SK-N-SH treated with all-trans-retinoic acid at 6 μM for 48 hours (cell line): Measurements from ENCODE around the gene TBCK.
"Not testable (repeated sequence)": the region's sequence is repeated elsewhere in the genome, so short reads cannot be mapped to it uniquely, and the experiment has no call there.

Experiments used
- ATAC-seq: fragments of 200-7000 bp; cut with Tn5 transposase; 3 replicates; pipeline ENCODE4 v1.9.1; 2020; ENCODE audit warnings: mild to moderate bottlenecking, moderate library complexity
- ARNTL ChIP-seq: fragments of 450-650 bp; formaldehyde crosslinking; IDR thresholded peaks from 2 replicates; pipeline ENCODE4 v1.5.0; 2020; ENCODE audit warnings: low read depth, mild to moderate bottlenecking, moderate library complexity, borderline replicate concordance
- CREB5 ChIP-seq: fragments of 250-450 bp; sonication (Bioruptor Pico); IDR thresholded peaks from 2 replicates; pipeline ENCODE4 v1.5.1; 2020; ENCODE audit warnings: low read depth, mild to moderate bottlenecking, moderate library complexity
- CSDC2 ChIP-seq: fragments of 250-450 bp; sonication (Bioruptor Pico); IDR thresholded peaks from 2 replicates; pipeline ENCODE4 v1.5.0; 2020; ENCODE audit warnings: mild to moderate bottlenecking, moderate library complexity
- CSRNP3 ChIP-seq: fragments of 250-450 bp; sonication (Bioruptor Pico); IDR thresholded peaks from 2 replicates; pipeline ENCODE4 v1.5.1; 2021; ENCODE audit warnings: mild to moderate bottlenecking, moderate library complexity
- ESRRG ChIP-seq: fragments of 250-450 bp; sonication (Bioruptor Pico); IDR thresholded peaks from 2 replicates; pipeline ENCODE4 v1.6.1; 2021; ENCODE audit warnings: mild to moderate bottlenecking
- GLIS3 ChIP-seq: fragments of 250-450 bp; sonication (Bioruptor Pico); IDR thresholded peaks from 2 replicates; pipeline ENCODE4 v1.5.0; 2020; ENCODE audit warnings: mild to moderate bottlenecking, moderate library complexity
- PATZ1 ChIP-seq: fragments of 250-450 bp; sonication (Bioruptor Pico); IDR thresholded peaks from 2 replicates; pipeline ENCODE4 v1.8.0; 2020; ENCODE audit warnings: mild to moderate bottlenecking, moderate library complexity, borderline replicate concordance
- POU6F1 ChIP-seq: fragments of 250-450 bp; sonication (Bioruptor Pico); IDR thresholded peaks from 2 replicates; pipeline ENCODE4 v1.8.0; 2021; ENCODE audit warnings: low read depth, mild to moderate bottlenecking, moderate library complexity, borderline replicate concordance
- PPARA ChIP-seq: fragments of 250-450 bp; sonication (Bioruptor Pico); IDR thresholded peaks from 2 replicates; pipeline ENCODE4 v1.5.0; 2020; ENCODE audit warnings: mild to moderate bottlenecking, borderline replicate concordance
- RARB ChIP-seq: fragments of 250-450 bp; sonication (Bioruptor Pico); IDR thresholded peaks from 2 replicates; pipeline ENCODE4 v1.8.0; 2021; ENCODE audit warnings: mild to moderate bottlenecking, moderate library complexity
- SNAI2 ChIP-seq: fragments of 250-450 bp; sonication (Bioruptor Pico); IDR thresholded peaks from 2 replicates; pipeline ENCODE4 v1.5.0; 2020; ENCODE audit warnings: mild to moderate bottlenecking, moderate library complexity
- TOX ChIP-seq: fragments of 250-450 bp; sonication (Bioruptor Pico); IDR thresholded peaks from 2 replicates; pipeline ENCODE4 v1.8.0; 2021; ENCODE audit warnings: mild to moderate bottlenecking, moderate library complexity, borderline replicate concordance
- ZFP3 ChIP-seq: fragments of 250-450 bp; sonication (Bioruptor Pico); IDR thresholded peaks from 2 replicates; pipeline ENCODE4 v1.5.0; 2020; ENCODE audit warnings: mild to moderate bottlenecking, moderate library complexity
- ZFP30 ChIP-seq: fragments of 450-650 bp; formaldehyde crosslinking; IDR thresholded peaks from 2 replicates; pipeline ENCODE4 v1.5.0; 2022; ENCODE audit warnings: mild to moderate bottlenecking, moderate library complexity
- ZNF565 ChIP-seq: fragments of 450-650 bp; formaldehyde crosslinking; conservative IDR thresholded peaks from 2 replicates; pipeline ENCODE4 v1.5.0; 2020; ENCODE audit warnings: low read depth, mild to moderate bottlenecking, moderate library complexity
- ZNF70 ChIP-seq: fragments of 450-650 bp; formaldehyde crosslinking; IDR thresholded peaks from 2 replicates; pipeline ENCODE4 v1.5.0; 2020; ENCODE audit warnings: mild to moderate bottlenecking, moderate library complexity
- ZNF8 ChIP-seq: fragments of 450-650 bp; formaldehyde crosslinking; IDR thresholded peaks from 2 replicates; pipeline ENCODE4 v1.5.0; 2020; ENCODE audit warnings: mild to moderate bottlenecking, moderate library complexity

The TBCK gene

GRCh38 chr4:106325800-106326199 lies 9.8 kb upstream of the TBCK start:
- TF ChIP-seq ZFP30 (no peak), PATZ1 (CRISPR knock-in tag) (no peak), PPARA (CRISPR knock-in tag) (no peak)
- ATAC-seq: no peak

DNA sequence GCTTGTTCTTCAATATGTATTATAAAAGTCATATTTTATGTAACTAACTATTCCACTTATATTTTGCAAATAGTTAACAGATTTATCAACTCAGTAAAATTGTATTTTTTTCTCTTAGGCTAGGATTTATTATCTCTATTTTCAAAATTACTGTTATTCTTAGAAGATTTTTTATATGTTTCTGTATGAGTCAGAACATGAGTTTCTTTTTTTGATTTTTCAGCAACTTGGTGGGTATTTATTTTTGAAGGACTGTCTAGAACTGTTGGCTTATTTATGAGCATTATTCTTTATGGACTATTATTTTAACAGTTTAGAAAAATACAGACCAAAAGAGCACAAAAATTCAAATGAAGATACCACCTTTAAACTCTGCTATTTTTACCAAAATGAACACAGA lies 7.1 kb upstream of the TBCK start:
- no peak for ATAC-seq
- TF ChIP-seq ZNF70 (CRISPR knock-in tag) (no peak), RARB (CRISPR knock-in tag) (no peak), ZFP3 (CRISPR knock-in tag) (no peak), POU6F1 (CRISPR knock-in tag) (no peak), GLIS3 (no peak)

DNA sequence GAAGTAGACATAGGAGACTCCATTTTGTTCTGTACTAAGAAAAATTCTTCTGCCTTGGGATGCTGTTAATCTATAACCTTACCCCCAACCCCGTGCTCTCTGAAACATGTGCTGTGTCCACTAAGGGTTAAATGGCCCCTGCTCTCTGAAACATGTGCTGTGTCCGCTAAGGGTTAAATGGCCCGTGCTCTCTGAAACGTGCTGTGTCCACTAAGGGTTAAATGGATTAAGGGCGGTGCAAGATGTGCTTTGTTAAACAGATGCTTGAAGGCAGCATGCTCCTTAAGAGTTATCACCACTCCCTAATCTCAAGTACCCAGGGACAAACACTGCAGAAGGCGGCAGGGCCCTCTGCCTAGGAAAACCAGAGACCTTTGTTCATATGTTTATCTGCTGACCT lies 5.8 kb upstream of the TBCK start:
- ATAC-seq: not testable (repeated sequence)

DNA sequence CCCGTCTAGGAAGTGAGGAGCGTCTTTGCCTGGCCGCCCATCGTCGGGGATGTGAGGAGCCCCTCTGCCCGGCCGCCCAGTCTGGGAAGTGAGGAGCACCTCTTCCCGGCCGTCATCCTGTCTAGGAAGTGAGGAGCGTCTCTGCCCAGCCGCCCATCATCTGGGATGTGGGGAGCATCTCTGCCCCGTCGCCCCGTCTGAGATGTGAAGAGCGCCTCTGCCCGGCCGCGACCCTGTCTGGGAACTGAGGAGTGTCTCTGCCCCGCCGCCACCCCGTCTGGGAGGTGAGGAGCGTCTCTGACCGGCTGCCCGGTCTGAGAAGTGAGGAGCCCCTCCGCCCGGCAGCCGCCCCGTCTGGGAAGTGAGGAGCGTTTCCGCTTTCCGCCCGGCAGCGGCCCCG lies 5.2 kb upstream of the TBCK start:
- ATAC-seq: not testable (repeated sequence)

- TF ChIP-seq CSDC2 (CRISPR knock-in tag) (no peak), ESRRG (CRISPR knock-in tag) (no peak), ARNTL (CRISPR knock-in tag) (no peak), POU6F1 (CRISPR knock-in tag) (no peak), CSRNP3 (CRISPR knock-in tag) (no peak), ZNF565 (CRISPR knock-in tag) (no peak), RARB (CRISPR knock-in tag) (no peak), ZNF8 (CRISPR knock-in tag) (no peak), ZFP30 (no peak), PATZ1 (CRISPR knock-in tag) (no peak), TOX (CRISPR knock-in tag) (no peak)
- TF ChIP-seq, all 23 proteins: peak for 0
- ATAC-seq: no peak
Measured at GRCh38 chr4:106320235-106320634, 4.2 kb upstream of the TBCK start.

DNA sequence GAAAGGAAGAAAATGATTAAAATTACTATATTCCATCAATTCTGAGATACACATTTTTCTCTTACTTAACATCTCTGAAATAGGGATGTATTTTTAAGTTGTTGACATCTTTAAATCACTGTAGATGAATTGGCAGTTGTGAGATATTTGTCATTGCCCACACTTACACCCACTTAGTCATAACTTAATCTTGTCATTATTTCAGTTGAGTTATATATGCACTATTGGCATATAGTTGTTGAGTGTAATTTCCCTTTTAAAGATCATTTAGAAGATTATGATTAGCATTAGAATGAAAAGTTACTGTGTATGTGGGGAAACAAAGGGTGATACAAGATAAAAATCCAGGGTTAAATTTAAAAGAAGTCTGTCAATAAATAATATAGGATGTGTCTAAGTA lies 2.5 kb upstream of the TBCK start:
- no peak for TF ChIP-seq PPARA (CRISPR knock-in tag)
- TF ChIP-seq SNAI2 (CRISPR knock-in tag): no peak
- no peak for TF ChIP-seq CREB5 (CRISPR knock-in tag)
- no peak for ATAC-seq
